Large intestine (tissue), 3 donors: ENCODE measurements around the gene PRSS58. TPM values are rescaled to one million over a fixed set of nuclear protein-coding genes. Genes with fewer than 3 reads are reported as not detected.

ENCODE experiments used
- DNase-seq, 2 donors: peaks; one replicate each; pipeline versions ENCODE4 v3.0.0 to v3.0.0-alpha.2; 2013
- H3K27ac ChIP-seq: one replicate; pipeline ENCODE4 v1.5.1; 2013; ENCODE audit warnings: low read length
- H3K27me3 ChIP-seq: 2 replicates; pipeline ENCODE4 v1.6.1; 2013; ENCODE audit warnings: low read length; ENCODE audit not compliant: control insufficient read depth, insufficient read depth
- H3K36me3 ChIP-seq: 2 replicates; pipeline ENCODE4 v1.6.1; 2013; ENCODE audit warnings: low read length; ENCODE audit not compliant: control insufficient read depth, insufficient read depth
- H3K4me1 ChIP-seq: one replicate; pipeline ENCODE4 v1.6.1; 2013; ENCODE audit warnings: low read length; ENCODE audit not compliant: control insufficient read depth, insufficient read depth
- H3K4me3 ChIP-seq: one replicate; pipeline ENCODE4 v1.5.1; 2013; ENCODE audit warnings: low read length
- H3K9me3 ChIP-seq: one replicate; pipeline ENCODE4 v1.6.1; 2013; ENCODE audit warnings: mild to moderate bottlenecking, low read depth, low read length, moderate library complexity; ENCODE audit not compliant: control insufficient read depth
- WGBS: methylation state at CpG from one replicate; pipeline ENCODE4 v1.1.5; 2013; ENCODE audit warnings: low lambda C conversion rate; ENCODE audit not compliant: insufficient coverage; 5-methylcytosine and 5-hydroxymethylcytosine counted together
- polyA plus RNA-seq: library from polyadenylated mRNA; unstranded; fragments of 120-200 nt; gene quantifications from one replicate; pipeline ENCODE4 v1.2.1, GENCODE V29; 2013

PRSS58 gene
- polyA plus RNA-seq, 1 donor = not detected

DNA sequence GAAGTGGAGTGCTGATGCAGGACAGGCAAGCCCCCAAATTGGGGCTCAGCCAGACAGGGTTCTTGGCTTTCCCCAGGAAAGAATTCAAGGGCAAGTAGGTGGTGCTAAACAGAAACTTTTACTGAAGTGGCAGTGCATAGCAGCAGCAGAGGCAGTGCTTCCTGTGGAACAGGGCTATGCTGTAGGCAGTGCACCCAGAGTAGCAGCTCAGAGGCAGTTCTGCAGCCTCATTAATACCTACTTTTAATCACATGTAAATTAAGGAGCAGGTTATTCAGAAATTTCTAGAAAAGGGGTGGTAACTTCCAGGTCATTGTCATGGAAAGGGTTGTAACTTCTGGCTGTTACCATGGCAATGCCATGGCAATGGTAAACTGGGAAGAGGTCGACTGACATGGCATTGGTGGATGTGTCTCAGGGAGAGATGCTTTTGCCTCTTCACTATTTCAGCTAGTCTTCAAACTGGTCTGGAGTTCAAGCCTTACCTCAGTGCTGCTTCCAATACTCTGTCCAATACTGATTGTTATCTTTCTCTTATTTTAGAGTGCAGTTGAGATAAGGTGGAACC is 29.2 kb downstream of the PRSS58 start:
- Histone ChIP-seq H3K4me1 (no peaks in the 10 kb centered on the region), H3K27ac (no peak overlapping the region), H3K27me3 (no peaks in the 10 kb centered on the region), H3K4me3 (no peak overlapping the region), H3K36me3 (peaks cover 16% of the 10 kb centered on the region), H3K9me3 (no peaks in the 10 kb centered on the region)
- WGBS = no CpG with 5 or more reads among the region's 1 CpG
- no peak for DNase-seq

Other genes starting within 250 kb of the PRSS58 start
- 53.8 TPM for gene MGAM2, start 146.3 kb downstream of the PRSS58 start, polyA plus RNA-seq